Measurements from ENCODE around the gene TMEM235. TPM values are rescaled to one million over a fixed set of nuclear protein-coding genes. Genes with fewer than 3 reads are reported as not detected.
A peak's percentile ranks its signal among the peaks of the same experiment; 100 is the strongest.

TMEM235 gene
- total RNA-seq, 1 donor from 2014 or later = not detected

DNA sequence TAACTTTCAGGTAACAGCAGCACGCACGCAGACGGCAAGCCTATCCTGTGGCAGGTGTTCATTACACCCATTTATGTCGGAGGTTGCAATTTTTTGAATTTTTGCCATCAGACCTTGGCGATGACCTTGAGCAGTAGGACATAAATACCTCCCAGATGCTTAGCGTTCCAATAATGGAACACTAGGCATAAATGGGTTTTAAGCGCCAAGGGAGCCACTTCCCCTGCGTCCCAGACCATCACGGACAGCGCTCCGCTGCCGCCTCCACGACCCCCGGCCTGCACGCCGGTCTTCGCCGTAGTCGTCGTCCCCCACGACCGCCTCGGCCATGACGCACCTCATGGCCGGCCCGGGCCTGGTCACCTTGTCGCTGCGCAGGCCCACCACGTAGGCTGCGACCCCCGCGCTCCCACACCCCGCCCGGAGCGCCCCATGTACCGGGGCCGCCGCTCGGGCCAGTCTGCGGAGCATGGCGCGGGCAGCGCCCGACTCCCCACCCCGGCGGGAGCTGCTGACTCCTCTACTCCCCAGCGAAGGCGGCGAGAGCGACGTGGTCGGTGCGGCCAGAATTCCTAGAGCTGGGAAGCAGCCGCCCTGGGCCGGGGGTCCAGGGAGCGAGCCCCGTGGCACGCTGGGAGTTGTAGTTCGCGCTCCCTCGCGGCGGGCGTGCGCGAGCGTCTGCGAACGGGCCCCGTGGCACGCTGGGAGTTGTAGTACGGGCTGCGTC, 22.7 kb downstream of the TMEM235 start:
- peak; percentile 87 for DNase-seq (ENCODE audit: low read depth)

DNA sequence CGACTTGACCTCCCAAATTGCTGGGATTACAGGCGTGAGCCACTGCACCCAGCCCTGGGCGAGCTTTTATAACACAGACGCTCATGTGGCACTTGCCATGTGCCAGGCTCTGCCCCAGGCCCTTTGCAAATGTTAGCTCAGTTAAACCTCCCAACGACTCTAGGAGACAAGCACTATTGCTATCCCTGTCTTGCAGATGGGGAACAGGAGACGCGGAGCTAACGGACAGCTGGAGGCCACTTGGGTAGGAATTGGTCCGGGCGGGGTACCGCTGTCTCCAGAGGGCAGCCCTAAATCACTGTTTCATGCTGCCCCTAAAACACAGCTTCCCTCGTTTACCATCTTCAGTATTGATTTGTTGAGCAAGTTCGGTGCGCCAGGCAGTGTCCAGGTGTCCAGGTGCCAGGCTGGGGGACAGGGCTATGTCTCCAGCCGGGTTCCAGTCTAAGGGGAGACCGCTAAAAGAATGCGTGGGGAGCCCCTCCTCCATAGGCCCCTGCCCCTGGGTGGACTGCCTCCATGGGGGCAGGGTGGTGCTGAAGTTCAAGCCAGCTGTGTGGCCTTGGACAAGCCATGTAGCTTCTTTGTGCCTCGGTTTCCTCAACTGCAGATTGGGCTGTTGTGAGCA, 23.7 kb downstream of the TMEM235 start:
- DNase-seq (ENCODE audit: low read depth) = no peak

DNA sequence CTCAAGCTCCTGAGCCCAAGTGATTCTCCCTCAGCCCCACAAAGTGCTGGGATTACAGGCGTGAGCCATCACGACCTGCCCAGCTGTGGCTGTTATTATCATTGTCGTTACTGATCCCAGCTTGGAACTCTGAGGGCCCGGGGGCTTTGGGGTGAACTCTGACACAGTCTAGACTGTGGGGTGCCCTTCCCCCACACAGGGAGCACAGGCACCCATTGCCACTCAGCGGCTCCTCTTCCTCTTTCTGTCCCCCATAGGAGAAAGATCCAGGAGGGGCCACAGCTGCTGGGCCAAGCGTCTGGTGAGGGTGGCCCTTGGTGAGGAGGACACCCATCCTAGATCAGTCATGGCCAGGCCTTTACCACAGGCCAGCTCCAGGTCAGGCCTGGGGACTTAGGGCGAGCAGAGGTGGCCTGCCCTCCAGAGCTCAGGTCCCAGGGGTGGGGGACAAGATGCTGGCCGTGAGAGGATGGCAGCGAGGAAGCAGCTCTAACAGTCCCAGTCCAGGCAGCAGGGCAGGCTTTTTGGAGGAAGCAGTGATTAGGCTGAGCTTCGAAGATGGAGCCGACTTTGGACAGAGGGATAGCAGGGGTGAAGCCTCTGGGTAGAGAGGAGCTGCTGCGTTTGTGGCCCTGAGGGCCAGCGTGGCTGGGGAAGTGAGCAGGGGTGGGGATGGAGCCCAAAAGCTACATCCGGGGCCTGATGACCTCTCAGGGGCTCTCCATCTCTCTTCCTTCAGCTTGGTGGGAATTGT, 24.7 kb downstream of the TMEM235 start:
- DNase-seq (ENCODE audit: low read depth) = no peak

DNA sequence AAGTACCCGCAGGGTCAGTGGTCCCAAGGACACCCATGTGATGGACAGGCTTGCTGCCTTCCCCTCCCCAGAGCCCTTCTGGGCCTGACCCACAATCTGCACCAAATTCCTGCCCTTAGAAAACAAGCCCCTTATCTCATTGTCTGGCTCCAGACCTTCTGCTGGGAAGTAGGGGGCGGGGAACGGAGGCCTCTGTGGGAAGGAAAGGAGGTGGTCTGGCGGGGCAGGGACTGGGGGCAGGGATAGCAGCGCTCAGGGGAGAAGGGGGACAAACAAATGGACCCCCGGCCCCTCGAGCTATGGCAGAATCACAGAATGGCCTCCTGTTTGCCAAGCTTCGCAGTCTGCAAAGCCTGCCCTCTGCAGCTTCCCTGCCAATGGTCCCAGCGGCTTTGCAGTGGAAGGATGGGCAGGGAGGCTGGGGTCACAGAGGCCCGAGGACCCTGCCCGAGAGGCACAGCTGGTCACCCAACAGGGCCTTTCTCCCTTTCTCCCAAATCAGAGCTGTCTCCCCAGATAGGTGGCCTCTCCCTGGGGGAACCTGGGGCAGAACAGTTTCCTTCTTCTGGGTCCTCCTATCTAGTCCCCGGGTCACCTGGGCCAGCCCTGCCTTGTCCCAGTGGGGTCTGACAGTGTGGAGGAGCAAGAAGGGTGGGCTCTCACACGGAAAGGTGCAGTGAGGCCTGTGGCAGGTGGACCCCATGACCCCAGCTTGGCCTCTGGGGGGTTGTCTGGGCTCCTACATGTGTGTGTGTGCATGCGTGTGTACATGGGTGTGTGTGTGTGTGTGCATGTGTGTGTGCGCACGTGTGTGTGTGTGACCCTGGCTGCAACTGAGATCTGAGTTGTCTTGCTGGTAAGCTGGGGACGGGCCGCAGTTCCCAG, 25.5 kb downstream of the TMEM235 start:
- no peak for DNase-seq (ENCODE audit: low read depth)

DNA sequence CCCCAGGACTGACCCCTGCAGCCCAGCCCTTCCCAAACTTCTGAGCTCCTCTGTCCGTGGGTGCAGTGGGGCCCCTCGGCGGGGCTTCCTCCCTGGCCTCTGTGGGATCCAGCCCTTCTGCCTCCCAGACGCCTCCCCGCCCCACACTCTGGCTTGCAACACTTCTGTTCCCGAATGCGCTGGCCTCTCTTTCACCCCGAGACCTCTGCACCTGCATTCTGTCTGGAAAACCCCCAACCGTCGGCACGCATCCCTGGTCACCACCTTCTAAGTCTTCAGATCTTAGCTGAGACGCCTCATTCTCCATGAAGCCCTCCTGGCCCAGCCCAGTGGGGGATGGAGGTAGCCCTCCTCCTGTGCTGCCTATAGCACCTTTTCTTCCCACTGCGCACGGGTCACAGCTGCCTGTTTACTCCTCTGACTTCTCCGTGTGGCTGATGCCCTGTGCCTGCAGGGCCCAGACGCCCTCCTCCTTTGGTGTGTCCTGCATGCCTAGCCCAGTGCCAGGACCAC, 26.4 kb downstream of the TMEM235 start:
- no peak for DNase-seq (ENCODE audit: low read depth)

DNA sequence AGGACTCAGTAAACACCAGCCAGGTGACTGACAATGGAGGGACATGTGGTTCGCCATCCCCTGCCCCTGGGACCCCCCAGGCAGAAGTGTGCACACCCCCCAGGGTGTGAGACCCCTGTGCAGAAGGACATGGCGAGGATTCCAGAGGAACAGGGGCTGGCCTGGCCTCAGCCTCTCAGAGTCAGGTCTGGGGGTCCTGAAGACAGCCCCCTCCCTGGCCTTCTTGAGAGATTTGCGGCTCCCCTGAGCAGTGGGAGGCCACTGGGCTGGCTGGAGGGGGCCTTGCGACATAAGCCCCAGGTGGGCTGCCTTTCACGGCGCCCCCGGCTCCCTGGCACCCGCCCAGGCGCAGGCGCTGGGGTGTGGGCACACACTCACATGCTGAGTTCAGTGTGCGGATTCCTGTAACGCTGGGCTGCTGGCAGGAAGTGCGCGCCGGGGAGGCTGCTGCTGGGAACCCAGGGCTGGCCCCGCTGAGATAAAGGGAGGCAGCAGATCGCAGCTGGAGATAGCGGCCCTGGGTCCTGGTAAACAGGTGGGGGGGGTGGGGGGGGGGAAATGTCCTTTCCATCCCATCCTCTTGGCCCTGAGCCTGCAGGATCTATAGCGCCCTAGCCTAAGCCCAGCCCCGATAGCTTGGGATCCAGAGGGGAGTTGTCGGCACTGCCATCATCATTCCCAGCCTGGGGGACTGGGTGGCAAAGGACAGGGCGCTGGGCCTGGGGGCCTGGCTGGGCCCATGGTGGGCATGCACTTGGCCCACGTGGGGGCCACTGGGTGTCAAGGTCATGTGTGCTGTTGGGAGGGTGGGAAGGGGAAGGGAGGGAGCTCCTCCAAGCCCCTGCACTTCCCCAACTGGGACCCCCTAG, 27.1 kb downstream of the TMEM235 start:
- DNase-seq (ENCODE audit: low read depth) = no peak

DNA sequence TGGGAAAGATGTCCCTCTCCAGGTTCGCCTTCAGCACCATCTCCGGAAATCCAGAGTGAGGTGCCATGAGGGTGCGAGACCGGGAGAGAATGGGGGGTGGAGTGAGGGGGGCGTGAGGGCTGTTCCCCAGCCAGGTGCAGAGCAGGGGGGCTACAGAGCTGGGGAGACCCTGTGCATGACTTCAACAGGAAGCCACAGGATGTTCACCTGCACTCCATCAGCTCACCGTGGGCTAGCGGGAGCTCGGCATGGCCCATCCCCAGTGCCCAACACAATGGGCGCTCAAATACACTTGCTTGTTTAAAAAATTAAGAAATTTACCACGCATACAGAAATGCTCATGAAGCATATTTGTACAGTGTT, 27.7 kb downstream of the TMEM235 start:
- no peak for DNase-seq (ENCODE audit: low read depth)

GRCh38 chr17:78263063-78263735, 31.8 kb downstream of the TMEM235 start:
- DNase-seq (ENCODE audit: low read depth) = no peak

DNA sequence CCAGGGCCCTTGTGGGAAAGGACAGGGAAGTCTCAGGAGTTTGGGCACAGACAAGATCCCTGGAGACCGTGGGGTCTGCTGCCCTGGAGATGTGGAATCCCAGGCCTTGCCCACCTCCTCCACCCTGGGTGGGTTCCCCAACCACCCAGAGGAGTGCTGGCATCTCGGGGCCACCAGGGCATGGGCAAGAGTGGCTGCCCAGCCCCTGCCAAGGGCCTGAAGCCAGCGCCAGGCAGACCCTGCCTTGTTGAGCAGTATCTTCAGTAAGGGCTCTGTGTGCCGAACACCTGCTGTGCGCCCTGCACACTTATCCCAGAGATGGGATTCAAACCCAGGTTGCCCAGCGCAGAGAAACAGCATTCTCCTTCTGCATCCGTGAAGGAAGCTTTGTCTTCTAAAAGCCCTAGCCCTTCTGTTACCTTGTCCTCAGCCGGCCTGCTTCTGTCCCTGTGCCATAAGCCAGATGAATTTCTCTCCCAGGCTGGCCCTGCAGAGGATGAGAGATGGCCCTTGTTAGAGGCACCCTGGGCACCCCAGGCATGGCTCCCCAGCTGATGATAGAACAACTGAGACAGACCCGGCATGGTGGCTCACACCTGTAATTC, 32.4 kb downstream of the TMEM235 start:
- no peak for DNase-seq (ENCODE audit: low read depth)

DNA sequence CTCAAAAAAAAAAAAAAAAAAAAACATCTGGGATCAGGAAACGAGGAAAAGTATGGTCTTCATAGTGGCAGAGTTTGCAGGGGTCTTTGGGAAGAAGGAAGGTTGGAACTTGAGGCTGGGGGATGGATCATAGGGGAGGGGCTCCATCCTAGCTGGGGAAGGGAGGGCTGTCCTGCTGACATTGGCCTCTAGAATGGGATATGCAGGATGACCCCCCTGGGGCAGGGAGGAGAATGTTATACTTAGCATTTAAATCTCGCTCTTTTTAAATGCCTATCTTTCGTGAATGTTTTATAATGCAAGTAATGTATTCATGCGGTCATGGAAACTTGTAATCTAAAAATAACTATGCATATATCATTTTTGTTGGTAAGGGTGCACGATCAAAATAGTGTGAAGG, 33.2 kb downstream of the TMEM235 start:
- DNase-seq (ENCODE audit: low read depth) = no peak

GRCh38 chr17:78265121-78265520, 33.7 kb downstream of the TMEM235 start:
- DNase-seq (ENCODE audit: low read depth) = no peak

DNA sequence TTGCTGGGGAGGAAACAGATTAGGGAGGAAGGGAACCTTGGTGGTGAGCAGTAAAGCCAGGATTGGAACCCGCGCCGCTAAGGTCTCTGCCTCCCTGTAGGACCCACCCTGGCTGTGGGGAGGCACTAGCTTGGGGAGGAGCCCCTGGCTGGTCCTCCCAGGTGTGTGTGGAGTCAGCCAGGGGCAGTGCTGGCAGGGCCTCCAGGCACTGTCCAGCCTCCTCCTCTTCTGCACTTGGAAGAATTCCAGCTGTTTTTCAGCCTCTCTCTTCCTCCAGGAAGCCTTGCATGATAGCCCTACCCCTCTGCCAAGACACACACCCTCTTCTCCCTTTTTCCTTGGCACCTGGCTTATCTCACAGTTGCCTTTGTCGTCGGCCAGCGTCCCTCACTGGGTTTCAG, 34.8 kb downstream of the TMEM235 start:
- no peak for DNase-seq (ENCODE audit: low read depth)

DNA sequence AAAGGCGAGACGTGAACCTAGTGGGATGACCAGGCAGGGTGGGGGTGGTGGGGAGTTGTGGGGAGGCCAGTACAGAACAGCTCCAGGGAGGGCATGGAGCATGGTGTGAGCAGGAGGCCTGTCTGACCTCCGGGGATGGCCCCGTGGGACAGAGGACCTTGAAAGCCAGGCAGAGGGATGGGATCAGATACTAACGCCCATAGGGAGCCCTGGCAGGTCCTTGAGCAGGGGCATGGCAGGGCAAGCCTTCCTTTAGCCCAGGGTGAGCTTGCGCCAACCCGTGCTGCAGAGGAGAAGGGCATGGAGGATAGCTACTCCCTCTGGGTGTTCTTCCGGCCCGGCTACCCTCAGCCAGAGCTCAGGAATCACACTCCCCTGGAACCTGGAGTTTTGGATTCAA, 35.3 kb downstream of the TMEM235 start:
- DNase-seq (ENCODE audit: low read depth) = no peak

GRCh38 chr17:78267253-78268073, 36.0 kb downstream of the TMEM235 start:
- DNase-seq (ENCODE audit: low read depth) = no peak

DNA sequence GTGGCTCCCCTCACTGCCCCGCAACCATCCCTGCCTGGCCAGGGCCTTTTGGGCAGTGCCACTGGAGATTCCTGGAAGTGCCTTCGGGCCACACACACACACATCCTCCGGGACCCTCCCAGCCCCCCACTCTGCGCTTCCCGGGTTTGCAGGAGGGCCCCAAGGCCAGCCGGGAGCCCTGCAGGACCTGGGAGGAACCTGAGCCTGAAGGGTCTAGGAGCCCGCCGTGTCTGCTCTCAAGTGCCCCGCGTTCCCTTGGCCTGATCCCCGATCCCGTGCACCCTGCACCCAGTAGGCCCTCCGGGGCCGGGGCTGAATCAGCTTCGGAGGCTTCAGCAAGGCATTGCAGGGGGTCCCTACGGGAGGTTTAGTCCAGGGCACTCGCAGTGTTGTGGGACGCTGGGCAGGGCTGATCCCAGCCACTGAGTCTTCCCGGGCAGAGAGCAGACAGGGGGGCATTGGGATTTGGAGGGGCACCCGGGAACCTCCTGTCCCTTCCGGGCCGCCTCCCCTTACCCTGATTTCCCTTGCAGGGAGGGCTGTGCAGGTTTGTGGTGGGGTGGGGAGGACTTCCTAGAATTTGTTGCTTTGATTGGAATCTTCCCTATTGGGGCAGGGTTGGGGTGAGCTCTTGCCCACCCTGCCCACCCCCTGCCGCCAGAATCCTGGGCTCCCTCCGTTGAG, 36.9 kb downstream of the TMEM235 start:
- DNase-seq (ENCODE audit: low read depth) = no peak

GRCh38 chr17:78268951-78269905, 37.8 kb downstream of the TMEM235 start:
- no peak for DNase-seq (ENCODE audit: low read depth)

DNA sequence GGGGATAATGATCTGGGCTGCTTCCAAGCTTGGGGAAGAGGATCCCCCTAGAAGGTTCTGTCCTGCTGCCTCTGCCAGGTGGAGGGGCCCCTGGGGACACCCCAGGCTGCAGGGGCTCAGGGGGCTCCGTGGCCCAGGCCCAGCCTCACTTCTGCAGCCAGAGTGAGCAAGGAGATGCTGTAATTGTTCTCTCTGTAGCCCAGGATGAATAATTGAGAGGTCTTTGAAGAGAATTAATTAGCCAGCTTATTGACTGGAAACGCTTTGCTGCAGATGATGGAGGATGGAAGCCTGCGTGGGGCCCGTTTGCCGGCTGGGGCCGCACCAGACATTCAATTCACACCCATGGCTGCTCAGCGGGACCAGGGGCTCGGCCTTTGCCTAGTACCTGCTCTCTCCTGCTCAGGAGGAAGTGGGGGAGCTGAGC, 38.5 kb downstream of the TMEM235 start:
- DNase-seq (ENCODE audit: low read depth) = no peak

All from myocyte (in vitro differentiated cells).